GM21360 (cell line): Measurements from ENCODE around the gene ABHD17C.
A peak's percentile ranks its signal among the peaks of the same experiment; 100 is the strongest.
"Not testable (repeated sequence)": the region's sequence is repeated elsewhere in the genome, so short reads cannot be mapped to it uniquely, and the experiment has no call there.

ENCODE experiments used
- ATAC-seq: cut with Tn5 transposase; IDR thresholded peaks from one replicate; pipeline ENCODE4 v1.9.1; 2021; ENCODE audit warnings: mild to moderate bottlenecking, moderate library complexity; ENCODE audit not compliant: unreplicated experiment

ABHD17C gene

GRCh38 chr15:80695099-80695910, at the start of gene ABHD17C:
Gene ABHD17C (plus strand): TSS chr15:80695310. CDS start chr15:80695430, 120 bp downstream.
- peak; percentile 66 for ATAC-seq

GRCh38 chr15:80645494-80646065, 49.5 kb upstream of the ABHD17C start:
- ATAC-seq = no peak

- not testable (repeated sequence) for ATAC-seq
These were observed 47.7 kb upstream of the ABHD17C start for GRCh38 chr15:80647424-80647823.

DNA sequence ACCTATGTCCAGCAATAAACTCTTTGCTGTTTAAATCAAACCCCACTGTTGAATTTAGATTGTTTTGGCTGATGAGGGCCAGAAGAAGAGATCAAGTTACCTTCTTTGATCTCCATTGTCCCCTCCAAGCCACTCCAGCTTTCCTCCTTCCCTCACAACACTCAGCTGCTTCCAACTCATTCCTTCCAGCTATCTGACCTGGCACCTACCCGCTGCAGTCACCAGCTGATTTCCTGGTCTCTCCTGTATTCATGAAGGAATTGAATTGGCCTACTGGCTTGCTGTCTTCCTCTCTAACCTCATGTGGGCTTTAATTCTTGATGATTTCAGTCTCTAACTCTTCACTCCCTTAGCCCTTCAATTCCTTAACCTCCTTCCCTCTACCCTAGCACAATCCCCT, 40.8 kb upstream of the ABHD17C start:
- no peak for ATAC-seq

DNA sequence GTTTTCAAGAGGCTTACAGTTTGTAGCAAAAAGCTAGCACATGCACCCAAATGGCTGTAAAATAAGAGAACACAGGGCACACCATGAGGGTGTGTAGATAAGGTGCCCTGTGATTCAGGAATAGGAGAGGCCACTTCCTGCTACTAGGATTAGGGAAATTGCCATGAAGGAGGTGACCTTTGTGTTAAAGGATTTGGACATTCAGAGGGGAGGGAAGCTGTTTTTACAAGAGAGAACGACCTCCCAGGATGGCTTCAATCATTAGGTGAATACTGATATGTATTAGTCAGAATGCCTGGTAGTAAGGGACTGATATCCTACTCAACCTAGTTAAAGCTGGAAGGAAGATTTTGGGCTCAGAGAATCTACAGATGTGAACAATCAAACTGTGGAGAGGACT, 35.7 kb upstream of the ABHD17C start:
- no peak for ATAC-seq

GRCh38 chr15:80660119-80660518, 35.0 kb upstream of the ABHD17C start:
- no peak for ATAC-seq

DNA sequence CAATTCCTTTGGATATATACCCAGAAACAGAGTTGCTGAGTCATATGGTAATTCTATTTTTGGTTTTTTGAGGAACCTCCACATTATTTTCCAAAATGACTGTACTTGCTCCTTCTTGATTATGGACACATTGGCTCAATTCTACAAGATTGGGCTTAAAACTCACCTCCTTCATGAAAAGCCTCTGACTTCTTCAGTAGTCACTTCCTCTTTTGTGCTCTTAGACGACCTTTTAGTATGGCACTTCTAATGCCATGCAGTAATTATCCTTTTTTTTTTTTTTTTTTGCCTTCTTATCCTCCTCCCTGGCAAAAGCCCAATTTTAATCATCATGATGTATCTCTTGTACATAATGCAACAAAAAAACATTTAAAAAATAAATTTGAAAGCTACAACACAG, 33.0 kb upstream of the ABHD17C start:
- no peak for ATAC-seq

GRCh38 chr15:80662757-80663553, 32.2 kb upstream of the ABHD17C start:
- no peak for ATAC-seq

GRCh38 chr15:80665151-80665550, 30.0 kb upstream of the ABHD17C start:
- ATAC-seq = no peak

DNA sequence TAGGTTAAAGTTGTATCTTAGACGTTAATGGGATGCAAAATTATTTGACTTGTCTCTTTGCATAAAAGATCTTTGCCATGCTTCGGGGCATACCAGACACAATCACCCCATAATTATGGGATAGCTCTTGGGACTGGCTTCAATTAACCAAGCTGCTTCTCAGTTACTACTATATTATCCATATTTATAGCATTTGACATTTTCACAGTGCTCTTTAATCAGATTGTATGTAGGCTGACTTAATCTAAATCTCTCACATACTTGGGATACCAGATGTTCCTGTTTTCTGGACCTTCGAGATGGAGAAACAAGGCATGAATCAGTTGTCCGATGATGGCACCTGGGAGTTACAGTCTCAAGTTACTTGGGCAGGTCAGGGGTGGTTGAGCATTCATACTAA, 27.2 kb upstream of the ABHD17C start:
- no peak for ATAC-seq

- no peak for ATAC-seq
These were observed 26.4 kb upstream of the ABHD17C start for GRCh38 chr15:80668546-80669236.

DNA sequence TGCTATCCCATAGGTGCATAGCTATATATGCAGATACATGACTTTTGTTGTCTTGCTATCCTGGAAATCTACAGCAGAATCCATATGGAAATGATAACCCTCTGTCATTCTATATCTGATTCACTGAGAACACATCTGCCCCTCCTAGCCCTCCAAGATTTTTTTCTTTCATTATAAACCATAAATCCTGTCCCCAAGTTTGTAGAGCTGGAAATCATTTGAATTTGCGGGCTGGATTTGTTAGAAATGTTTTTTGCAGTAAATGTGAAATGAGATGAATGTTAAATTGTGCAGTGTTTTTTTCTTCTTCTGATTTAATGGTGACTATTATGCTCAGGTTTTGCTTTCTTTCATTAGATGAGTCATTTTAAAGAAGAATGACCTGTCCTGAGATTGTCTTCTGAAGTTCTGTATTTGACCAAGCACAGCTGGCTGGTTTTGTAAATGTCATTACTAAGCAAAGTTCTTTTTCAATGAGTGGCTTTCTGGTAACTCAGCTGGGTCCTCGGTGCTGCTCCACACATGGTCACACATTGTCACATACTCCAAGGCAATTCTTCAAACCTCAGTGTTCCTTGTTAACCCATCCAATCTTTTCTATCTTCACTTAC, 25.3 kb upstream of the ABHD17C start:
- no peak for ATAC-seq

- no peak for ATAC-seq
These were observed 21.4 kb upstream of the ABHD17C start for GRCh38 chr15:80673561-80674244.

- ATAC-seq = no peak
These were observed 20.9 kb upstream of the ABHD17C start for GRCh38 chr15:80674245-80674614.

DNA sequence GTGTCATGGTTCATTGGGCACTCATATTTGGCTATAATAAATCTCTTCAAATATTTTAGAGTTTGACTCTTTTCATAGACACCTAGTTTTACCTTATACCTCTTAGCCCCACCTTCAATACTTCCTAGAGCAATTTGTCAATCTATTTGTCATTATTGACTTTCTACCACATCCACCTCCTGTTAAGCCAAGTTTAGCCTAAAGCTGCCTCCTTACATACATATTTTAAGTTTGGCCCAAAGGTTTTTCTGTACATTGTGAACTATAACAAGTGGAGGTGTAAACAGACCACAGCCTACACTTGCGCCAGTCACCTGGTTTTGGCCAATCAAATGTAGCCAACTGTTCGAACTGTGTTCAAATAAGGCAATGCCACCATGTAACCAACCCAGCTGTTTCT, 18.1 kb upstream of the ABHD17C start:
- ATAC-seq = no peak

- ATAC-seq = no peak
These were observed 15.8 kb upstream of the ABHD17C start for GRCh38 chr15:80679167-80679803.

DNA sequence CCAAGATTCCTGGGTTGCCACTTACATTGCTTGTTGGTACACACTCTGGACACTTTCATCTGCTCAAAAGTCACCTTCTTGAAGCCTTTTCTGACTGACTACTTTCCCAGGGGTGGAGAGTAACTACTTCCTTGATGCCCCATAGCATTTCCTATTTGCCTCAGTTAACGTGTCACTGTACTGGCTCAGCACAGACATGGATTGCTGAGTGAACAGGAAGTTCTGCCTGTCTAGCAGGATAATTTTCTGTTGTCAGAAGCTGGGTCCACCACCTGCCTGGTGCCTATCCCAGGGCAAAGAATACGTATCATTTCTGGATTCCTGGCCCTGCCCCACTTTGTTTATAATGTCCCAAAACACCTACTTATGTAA, 15.3 kb upstream of the ABHD17C start:
- no peak for ATAC-seq

- no peak for ATAC-seq
These were observed 12.9 kb upstream of the ABHD17C start for GRCh38 chr15:80682201-80682600.

DNA sequence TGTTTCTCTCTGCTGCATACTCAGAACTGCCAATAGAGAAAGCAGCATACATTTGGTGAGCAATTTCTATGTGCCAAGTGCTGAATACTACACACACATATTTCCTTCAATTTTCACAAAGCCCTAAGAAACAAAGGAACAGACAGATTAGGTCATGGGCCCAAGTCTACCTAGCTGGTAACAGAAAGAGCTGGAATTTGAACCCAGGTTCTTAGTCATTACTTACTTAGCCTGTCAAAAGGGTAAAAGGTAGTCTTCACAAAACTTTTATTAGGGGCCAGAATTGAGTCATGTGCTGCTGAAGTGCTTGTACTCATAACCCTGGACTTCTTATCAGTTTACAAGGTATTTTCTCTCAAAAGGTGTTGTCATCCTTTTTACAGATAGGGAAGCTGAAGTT, 10.4 kb upstream of the ABHD17C start:
- ATAC-seq = no peak

- ATAC-seq = no peak
These were observed 9.5 kb upstream of the ABHD17C start for GRCh38 chr15:80685628-80686027.
